Measurements from ENCODE around the gene ARFGEF3. TPM values are rescaled to one million over a fixed set of nuclear protein-coding genes. Genes with fewer than 3 reads are reported as not detected.

Gene ARFGEF3
- total RNA-seq, 1 experiment from 2014 or later: 0.71 TPM

- Histone ChIP-seq H3K9me3 (ENCODE audit: low read depth, low read length, poor library complexity, severe bottlenecking) (no peaks in the 10 kb centered on the region), H3K36me3 (ENCODE audit: insufficient read depth, low read length, poor library complexity, severe bottlenecking) (no peaks in the 10 kb centered on the region), H3K27ac (ENCODE audit: low read depth, low read length, poor library complexity, severe bottlenecking) (no peak overlapping the region), H3K27me3 (replicated peaks; ENCODE audit: insufficient read depth, low read depth, low read length, poor library complexity) (no peaks in the 10 kb centered on the region), H3K4me1 (ENCODE audit: insufficient read depth, low read length, poor library complexity, severe bottlenecking) (no peaks in the 10 kb centered on the region), H3K4me3 (ENCODE audit: low read depth, low read length, poor library complexity, severe bottlenecking) (no peak overlapping the region)
- ChIA-PET POLR2A (ENCODE audit: low non-redundant PET) (no interaction called here), CTCF (interaction anchor here (0.9 kb wide), 1 partner anchor 38 kb away, joined by 4 read pairs; no protein-coding TSS in a partner anchor)
- no peak for DNase-seq (ENCODE audit: low spot score)
- intact Hi-C loops (cut with micrococcal nuclease; ENCODE audit: unreplicated experiment): no loop called here
- TF ChIP-seq CTCF (conservative IDR thresholded peaks at IDR 0.05; ENCODE audit: low read depth, low read length) (no peak), EZH2 (IDR thresholded peaks at IDR 0.05; ENCODE audit: borderline replicate concordance, low read depth, low read length, poor library complexity, severe bottlenecking) (no peak)
- no TSS peak for BruUV-seq (replicated peaks)
Observed at GRCh38 chr6:138346302-138347195, 184.8 kb downstream of the ARFGEF3 start.

- Histone ChIP-seq H3K4me3 (ENCODE audit: low read depth, low read length, poor library complexity, severe bottlenecking) (no peak overlapping the region), H3K27me3 (replicated peaks; ENCODE audit: insufficient read depth, low read depth, low read length, poor library complexity) (no peaks in the 10 kb centered on the region), H3K9me3 (ENCODE audit: low read depth, low read length, poor library complexity, severe bottlenecking) (no peaks in the 10 kb centered on the region), H3K4me1 (ENCODE audit: insufficient read depth, low read length, poor library complexity, severe bottlenecking) (no peaks in the 10 kb centered on the region), H3K27ac (ENCODE audit: low read depth, low read length, poor library complexity, severe bottlenecking) (no peak overlapping the region), H3K36me3 (ENCODE audit: insufficient read depth, low read length, poor library complexity, severe bottlenecking) (no peaks in the 10 kb centered on the region)
- no peak for TF ChIP-seq EZH2 (IDR thresholded peaks at IDR 0.05; ENCODE audit: borderline replicate concordance, low read depth, low read length, poor library complexity, severe bottlenecking)
- no peak for TF ChIP-seq CTCF (conservative IDR thresholded peaks at IDR 0.05; ENCODE audit: low read depth, low read length)
- intact Hi-C loops (cut with micrococcal nuclease; ENCODE audit: unreplicated experiment): no loop called here
- no TSS peak for BruUV-seq (replicated peaks)
- ChIA-PET POLR2A (ENCODE audit: low non-redundant PET) (no interaction called here), CTCF (no interaction called here)
- no peak for DNase-seq (ENCODE audit: low spot score)
Observed at GRCh38 chr6:138347864-138348263, 186.1 kb downstream of the ARFGEF3 start.

- Histone ChIP-seq H3K27ac (ENCODE audit: low read depth, low read length, poor library complexity, severe bottlenecking) (no peak overlapping the region), H3K27me3 (replicated peaks; ENCODE audit: insufficient read depth, low read depth, low read length, poor library complexity) (no peaks in the 10 kb centered on the region), H3K9me3 (ENCODE audit: low read depth, low read length, poor library complexity, severe bottlenecking) (no peaks in the 10 kb centered on the region), H3K36me3 (ENCODE audit: insufficient read depth, low read length, poor library complexity, severe bottlenecking) (no peaks in the 10 kb centered on the region), H3K4me3 (ENCODE audit: low read depth, low read length, poor library complexity, severe bottlenecking) (no peak overlapping the region), H3K4me1 (ENCODE audit: insufficient read depth, low read length, poor library complexity, severe bottlenecking) (no peaks in the 10 kb centered on the region)
- CTCF ChIA-PET: no interaction called here
- POLR2A ChIA-PET (ENCODE audit: low non-redundant PET): no interaction called here
- intact Hi-C loops (cut with micrococcal nuclease; ENCODE audit: unreplicated experiment): no loop called here
- DNase-seq (ENCODE audit: low spot score): no peak
- BruUV-seq (replicated peaks): no TSS peak
- TF ChIP-seq EZH2 (IDR thresholded peaks at IDR 0.05; ENCODE audit: borderline replicate concordance, low read depth, low read length, poor library complexity, severe bottlenecking) (no peak), CTCF (conservative IDR thresholded peaks at IDR 0.05; ENCODE audit: low read depth, low read length) (no peak)
Observed at GRCh38 chr6:138349891-138350290, 188.2 kb downstream of the ARFGEF3 start.

All from A673 (cell line).